Ishikawa (cell line): Measurements from ENCODE around the gene ECSCR.

Source experiments
- CEBPB ChIP-seq: IDR thresholded peaks from 2 replicates; pipeline ENCODE4 v1.6.1; 2012
- EGR1 ChIP-seq: IDR thresholded peaks from 2 replicates; pipeline ENCODE4 v1.6.1; 2012
- EP300 ChIP-seq: IDR thresholded peaks from 2 replicates; pipeline ENCODE4 v1.6.1; 2012; ENCODE audit warnings: borderline replicate concordance
- FOXM1 ChIP-seq: IDR thresholded peaks from 2 replicates; pipeline ENCODE4 v1.6.1; 2012; ENCODE audit warnings: low read depth, borderline replicate concordance
- NFIC ChIP-seq: IDR thresholded peaks from 2 replicates; pipeline ENCODE4 v1.6.1; 2012
- RAD21 ChIP-seq: IDR thresholded peaks from 2 replicates; pipeline ENCODE4 v1.6.1; 2012; ENCODE audit warnings: low read depth
- TAF1 ChIP-seq: IDR thresholded peaks from 2 replicates; pipeline ENCODE4 v1.6.1; 2012; ENCODE audit warnings: low read depth, mild to moderate bottlenecking
- TCF12 ChIP-seq: IDR thresholded peaks from 2 replicates; pipeline ENCODE4 v1.6.1; 2012; ENCODE audit warnings: low read depth
- TEAD4 ChIP-seq: IDR thresholded peaks from 2 replicates; pipeline ENCODE4 v1.6.1; 2012
- YY1 ChIP-seq: IDR thresholded peaks from 2 replicates; pipeline ENCODE4 v1.6.1; 2012; ENCODE audit warnings: low read depth
- ZBTB7A ChIP-seq: IDR thresholded peaks from 2 replicates; pipeline ENCODE4 v1.6.1; 2012; ENCODE audit warnings: low read depth
- TF ChIP-seq, protein P1 (sequence below): IDR thresholded peaks from 2 replicates; pipeline ENCODE4 v1.6.1; 2012
- TF ChIP-seq, protein P2 (sequence below): IDR thresholded peaks from 2 replicates; pipeline ENCODE4 v1.6.1; 2012
- TF ChIP-seq, protein P3 (sequence below): IDR thresholded peaks from 2 replicates; pipeline ENCODE4 v1.6.1; 2012; ENCODE audit warnings: low read depth, mild to moderate bottlenecking

DNA sequence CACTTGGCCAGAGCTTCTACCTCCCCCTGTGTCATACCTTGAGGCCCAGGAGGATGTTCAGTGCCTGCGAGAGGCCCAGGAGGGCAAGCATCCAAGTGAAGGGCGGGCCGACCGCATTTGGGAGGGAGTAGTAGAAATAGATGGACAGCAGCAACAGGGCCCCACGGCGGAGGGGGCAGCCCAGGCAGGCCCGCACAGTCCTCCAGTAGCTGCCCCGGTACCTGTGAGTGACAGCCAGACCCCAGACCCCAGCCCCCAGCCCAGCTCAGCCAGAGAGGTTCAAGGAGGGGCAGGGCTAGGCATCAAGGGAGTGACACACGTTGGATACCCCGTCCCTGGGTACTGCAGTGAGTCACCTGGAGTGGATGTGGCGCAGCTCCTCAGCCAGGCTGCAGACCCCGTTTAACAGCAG lies 18.6 kb upstream of the ECSCR start:
- no peak for TF ChIP-seq ZBTB7A
- no peak for TF ChIP-seq EP300
- TF ChIP-seq, protein P1, sequence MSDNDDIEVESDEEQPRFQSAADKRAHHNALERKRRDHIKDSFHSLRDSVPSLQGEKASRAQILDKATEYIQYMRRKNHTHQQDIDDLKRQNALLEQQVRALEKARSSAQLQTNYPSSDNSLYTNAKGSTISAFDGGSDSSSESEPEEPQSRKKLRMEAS = no peak
- no peak for TF ChIP-seq TEAD4
- no peak for TF ChIP-seq YY1
- no peak for TF ChIP-seq TAF1
- TF ChIP-seq, protein P2, sequence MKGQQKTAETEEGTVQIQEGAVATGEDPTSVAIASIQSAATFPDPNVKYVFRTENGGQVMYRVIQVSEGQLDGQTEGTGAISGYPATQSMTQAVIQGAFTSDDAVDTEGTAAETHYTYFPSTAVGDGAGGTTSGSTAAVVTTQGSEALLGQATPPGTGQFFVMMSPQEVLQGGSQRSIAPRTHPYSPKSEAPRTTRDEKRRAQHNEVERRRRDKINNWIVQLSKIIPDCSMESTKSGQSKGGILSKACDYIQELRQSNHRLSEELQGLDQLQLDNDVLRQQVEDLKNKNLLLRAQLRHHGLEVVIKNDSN = no peak
- TF ChIP-seq RAD21 = no peak
- TF ChIP-seq, protein P3, sequence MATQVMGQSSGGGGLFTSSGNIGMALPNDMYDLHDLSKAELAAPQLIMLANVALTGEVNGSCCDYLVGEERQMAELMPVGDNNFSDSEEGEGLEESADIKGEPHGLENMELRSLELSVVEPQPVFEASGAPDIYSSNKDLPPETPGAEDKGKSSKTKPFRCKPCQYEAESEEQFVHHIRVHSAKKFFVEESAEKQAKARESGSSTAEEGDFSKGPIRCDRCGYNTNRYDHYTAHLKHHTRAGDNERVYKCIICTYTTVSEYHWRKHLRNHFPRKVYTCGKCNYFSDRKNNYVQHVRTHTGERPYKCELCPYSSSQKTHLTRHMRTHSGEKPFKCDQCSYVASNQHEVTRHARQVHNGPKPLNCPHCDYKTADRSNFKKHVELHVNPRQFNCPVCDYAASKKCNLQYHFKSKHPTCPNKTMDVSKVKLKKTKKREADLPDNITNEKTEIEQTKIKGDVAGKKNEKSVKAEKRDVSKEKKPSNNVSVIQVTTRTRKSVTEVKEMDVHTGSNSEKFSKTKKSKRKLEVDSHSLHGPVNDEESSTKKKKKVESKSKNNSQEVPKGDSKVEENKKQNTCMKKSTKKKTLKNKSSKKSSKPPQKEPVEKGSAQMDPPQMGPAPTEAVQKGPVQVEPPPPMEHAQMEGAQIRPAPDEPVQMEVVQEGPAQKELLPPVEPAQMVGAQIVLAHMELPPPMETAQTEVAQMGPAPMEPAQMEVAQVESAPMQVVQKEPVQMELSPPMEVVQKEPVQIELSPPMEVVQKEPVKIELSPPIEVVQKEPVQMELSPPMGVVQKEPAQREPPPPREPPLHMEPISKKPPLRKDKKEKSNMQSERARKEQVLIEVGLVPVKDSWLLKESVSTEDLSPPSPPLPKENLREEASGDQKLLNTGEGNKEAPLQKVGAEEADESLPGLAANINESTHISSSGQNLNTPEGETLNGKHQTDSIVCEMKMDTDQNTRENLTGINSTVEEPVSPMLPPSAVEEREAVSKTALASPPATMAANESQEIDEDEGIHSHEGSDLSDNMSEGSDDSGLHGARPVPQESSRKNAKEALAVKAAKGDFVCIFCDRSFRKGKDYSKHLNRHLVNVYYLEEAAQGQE = no peak
- TF ChIP-seq EGR1 = no peak
- no peak for TF ChIP-seq FOXM1
- TF ChIP-seq TCF12 = no peak
- TF ChIP-seq CEBPB = no peak
- TF ChIP-seq NFIC = no peak
